GM21717 (cell line): ENCODE measurements around the gene TYSND1.
"Not testable (repeated sequence)": the region's sequence is repeated elsewhere in the genome, so short reads cannot be mapped to it uniquely, and the experiment has no call there.

Experiments
- ATAC-seq: cut with Tn5 transposase; IDR thresholded peaks from one replicate; pipeline ENCODE4 v1.9.1; 2021; ENCODE audit warnings: mild to moderate bottlenecking, moderate library complexity; ENCODE audit not compliant: unreplicated experiment

Gene TYSND1

DNA sequence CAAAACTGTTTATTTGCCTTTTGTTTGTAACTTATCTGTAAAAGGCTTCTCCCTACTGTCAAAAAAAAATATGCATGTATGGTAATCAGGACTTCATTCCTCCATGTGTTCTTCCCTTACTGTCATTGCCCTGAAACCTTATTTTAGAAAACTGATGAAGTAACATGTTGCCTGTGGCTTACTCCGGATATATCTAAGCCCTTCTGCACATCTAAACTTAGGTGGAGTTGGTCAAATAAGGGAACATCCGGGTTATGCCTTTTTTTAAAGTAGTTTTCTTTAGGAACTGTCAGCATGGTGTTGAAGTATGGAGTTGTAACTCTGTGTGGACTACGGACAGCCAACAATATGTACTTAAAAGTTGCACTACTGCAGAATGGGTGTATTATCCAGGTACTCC, 17.7 kb upstream of the TYSND1 start:
- ATAC-seq: no peak

DNA sequence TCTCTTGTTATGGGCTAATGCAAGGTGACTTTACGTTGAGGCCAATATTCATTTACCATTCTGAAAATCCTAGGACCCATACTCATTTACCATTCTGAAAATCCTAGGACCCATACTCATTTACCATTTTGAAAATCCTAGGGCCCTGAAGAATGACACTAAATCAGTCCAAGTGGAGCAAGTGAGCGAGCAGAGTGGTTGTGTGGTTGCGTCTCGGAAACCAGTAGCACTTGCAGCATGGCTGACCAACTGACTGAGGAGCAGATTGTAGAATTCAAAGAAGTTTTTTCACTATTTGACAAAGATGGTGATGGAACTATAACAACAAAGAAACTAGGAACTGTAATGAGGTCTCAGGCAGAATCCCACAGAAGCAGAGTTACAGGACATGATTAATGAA, 16.9 kb upstream of the TYSND1 start:
- ATAC-seq: no peak

DNA sequence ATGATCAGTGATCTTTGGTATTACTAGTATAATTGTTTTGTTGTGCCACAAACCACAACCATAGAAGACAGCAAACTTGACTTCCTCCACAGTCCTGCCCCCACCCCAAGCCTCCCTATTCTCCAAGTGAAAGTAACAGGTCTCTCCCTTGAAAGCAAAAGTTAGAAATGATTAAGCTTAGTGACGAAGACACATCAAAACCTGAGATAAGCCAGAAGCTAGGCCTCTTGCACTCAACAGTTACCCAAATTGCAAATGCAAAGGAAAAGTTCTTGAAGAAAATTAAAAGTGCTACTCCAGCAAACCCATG, 16.3 kb upstream of the TYSND1 start:
- no peak for ATAC-seq

DNA sequence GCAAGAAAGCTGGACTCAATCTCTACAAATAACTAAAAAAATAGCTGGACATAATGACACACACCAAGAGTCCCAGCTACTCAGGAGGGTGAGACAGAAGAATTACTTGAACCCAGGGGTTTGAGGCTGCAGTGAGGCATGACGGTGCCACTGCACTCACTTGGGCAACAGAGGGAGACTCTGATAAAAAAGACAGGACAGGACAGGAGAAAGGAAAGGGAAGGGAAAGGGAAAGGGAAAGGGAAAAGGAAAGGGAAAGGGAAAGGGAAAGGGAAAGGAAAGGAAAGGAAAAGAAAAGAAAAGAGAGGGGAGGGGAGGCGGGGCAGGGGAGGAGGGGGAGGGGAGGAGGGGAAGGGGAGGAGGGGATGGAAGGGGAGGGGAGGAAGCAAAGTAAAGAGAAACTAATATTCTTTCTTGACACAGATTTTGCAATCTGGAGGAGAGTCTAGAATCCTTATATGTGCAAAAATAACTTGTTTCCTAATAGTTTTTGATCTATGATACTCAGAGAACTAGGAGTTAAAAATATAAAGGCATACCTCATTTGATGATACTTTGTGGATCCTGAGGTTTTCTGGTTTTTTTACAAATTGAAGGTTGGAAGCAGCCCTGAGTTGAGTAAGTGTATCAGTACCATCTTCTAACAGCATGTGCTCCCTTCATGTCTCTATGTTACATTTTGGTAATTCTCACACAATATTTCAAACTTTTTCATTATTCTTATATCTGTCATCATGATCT, 15.8 kb upstream of the TYSND1 start:
- no peak for ATAC-seq

DNA sequence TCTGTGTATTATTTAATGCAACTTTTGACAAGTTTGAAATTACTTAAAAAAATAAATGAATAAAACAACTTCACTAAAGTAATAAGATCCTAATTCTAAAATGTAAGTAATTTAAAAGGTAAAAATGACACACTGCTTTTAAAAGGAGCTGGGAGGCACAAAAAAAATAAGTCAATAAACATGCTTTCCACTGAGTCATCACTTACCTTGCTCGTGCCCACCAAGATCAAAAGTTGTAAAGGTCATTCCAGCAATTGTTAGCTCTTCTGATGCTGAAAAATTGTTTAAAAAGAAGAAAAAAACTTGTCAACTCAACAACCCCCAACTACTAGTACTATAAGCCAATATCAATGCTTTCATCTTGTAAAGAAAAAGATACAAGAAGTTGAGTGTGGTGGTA, 14.3 kb upstream of the TYSND1 start:
- no peak for ATAC-seq

DNA sequence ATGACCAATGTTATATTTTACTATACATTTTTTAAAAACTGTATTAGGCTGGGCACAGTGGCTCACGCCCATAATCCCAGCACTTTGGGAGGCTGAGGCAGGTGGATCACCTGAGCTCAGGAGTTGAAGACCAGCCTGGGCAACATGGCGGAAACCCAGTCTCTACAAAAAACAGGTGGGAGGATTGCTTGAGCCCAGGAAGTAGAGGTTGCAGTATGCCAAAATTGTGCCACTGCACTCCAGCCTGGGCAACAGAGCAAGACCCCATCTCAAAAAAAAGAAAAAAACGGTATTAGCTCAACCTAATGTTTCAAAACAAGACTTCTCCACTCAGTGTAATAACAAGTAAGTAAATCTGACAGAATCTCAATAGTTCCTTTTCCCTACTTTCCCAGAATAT, 12.9 kb upstream of the TYSND1 start:
- ATAC-seq: not testable (repeated sequence)

DNA sequence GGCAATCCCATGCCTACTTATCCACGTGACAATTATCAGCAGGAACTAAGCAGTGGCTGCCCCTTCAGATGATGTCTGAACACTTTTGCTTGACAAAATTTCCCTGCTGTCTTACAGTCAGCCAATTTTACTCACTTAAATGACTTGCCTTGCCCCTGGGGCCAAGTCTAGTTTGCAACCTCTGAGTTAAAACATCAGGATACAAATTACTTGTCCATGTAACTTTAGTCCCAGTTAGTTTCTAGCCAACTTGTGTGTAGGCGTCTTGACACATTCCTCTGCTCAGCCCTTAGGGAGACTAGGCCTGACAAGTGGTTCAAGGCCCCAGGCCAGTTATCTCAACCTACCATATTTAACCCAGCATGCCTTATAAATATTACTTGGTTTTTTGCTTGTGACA, 11.6 kb upstream of the TYSND1 start:
- no peak for ATAC-seq

DNA sequence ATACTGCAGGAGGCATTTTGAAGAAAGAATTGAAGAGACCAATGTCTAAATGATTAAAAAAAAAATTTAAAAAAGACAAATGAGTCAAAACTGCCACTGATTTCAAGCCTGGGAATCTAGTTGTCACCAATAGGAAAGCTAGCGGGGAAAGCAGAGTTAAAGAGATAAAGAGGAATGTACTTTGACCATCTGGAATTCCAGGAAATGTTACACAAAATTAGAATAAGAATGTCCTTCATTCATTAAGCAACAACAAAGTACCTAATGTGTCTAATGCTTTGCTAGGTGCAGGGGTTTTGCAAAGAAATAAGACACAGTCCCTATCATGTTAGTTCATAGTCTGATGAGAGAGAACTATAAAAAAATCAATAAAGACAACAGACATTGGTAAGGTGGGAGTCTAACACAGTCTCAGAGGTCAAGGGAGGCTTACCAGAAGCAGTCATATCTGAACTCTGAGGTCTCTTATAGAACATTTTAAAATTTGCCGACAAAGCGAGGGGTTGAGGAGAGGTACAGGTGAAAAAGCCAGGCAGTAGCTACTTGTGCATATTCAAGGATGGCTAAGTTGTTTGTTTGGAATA, 8.8 kb upstream of the TYSND1 start:
- no peak for ATAC-seq

DNA sequence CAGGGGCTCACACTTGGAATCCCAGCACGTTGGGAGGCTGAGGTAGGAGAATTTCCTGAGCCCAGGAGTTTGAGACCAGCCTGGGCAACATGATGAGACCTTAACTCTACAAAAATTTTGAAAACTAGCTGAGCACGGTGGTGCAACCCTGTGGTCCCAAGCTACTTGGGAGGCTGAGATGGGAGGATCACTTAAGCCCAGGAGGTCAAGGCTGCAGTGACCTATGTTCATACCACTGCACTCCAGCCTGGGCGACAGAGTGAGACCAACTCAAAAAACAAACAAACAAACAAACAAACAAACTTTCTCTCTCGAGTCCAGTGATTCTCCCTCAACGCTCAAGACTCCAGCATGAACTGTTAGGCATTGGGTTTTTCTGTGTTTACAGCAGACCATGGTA, 2.0 kb upstream of the TYSND1 start:
- ATAC-seq: no peak

DNA sequence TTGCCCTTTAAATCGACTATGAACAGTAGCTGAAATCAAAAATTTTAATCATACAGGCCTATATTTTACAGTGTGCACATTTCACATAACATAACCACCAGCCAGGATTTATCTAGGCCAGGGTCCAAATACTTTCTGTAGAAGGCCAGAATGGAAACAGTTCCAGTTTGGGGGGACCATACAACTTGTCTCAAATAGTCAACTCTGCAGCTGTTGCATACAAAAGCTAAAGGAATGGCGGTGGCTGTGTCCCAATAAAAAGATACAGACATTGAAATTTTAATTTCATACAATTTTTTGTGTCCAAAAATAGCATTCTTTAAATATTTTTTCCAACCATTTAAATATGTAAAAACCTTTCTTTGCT, 742 bp upstream of the TYSND1 start:
- no peak for ATAC-seq

DNA sequence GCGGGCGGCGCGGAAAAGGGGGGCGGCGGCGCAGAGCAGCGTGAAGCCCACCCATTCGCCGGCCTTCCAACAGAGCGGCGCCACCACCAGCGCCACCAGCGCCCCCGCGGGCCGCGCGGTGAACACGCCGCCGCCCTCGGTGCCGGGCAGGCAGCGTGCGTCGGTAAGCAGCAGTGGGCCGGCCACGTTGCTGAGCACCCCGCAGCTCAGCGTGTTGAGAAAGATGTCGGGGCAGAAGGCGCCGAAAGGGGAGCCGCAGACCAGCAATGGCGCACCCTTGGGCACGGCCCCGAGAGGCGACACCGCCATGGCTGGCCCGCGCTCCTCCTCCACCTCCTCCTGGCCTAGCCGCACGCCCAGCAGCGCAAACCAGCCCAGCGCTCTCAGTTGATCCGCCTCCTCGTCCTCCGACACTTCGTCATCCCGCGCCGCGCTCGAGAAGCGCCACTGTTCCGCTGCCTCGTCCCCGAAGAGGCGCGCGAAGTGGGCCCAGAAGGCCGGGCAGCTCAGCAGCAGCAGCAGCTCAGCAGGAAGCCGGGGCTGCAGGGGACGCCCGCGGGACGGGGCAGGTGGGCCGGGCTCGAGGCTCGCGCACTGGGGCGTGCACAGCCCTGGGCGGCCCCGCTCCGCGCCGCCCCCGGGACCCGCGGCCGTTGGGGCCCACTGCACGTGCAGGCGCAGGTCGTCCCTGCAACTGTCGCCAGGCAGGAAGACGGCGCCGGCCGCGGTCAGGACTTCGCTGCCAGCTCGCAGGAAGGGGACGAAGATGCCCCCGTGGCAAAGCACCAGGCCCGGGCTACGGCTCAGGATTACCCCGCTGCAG, 623 bp downstream of the TYSND1 start:
- peak; percentile 48 for ATAC-seq

DNA sequence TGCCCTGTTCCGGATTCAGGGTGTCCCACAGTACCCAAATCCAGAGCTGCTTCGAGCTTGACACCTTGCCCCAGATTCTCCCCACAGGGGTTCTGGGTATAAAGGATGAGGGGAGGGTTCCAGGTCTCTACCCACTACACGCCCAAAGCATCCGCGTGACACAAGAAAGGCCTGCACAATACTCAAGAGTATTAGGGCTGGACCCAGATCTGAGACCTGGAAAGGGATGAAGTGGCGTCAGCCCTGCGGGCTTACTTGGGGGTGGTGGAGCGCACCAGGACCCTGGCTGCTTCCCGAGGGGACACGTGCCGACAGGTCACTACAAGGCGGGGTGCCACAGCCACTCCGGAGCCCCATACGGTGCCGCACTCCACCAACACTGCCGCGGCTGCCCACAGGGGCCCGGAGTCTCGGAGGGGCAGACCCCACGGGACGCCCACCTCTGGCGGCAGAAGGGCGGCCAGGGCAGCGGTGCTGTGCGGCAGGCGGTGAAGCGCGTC, 1.3 kb downstream of the TYSND1 start:
- ATAC-seq: peak; percentile 9

DNA sequence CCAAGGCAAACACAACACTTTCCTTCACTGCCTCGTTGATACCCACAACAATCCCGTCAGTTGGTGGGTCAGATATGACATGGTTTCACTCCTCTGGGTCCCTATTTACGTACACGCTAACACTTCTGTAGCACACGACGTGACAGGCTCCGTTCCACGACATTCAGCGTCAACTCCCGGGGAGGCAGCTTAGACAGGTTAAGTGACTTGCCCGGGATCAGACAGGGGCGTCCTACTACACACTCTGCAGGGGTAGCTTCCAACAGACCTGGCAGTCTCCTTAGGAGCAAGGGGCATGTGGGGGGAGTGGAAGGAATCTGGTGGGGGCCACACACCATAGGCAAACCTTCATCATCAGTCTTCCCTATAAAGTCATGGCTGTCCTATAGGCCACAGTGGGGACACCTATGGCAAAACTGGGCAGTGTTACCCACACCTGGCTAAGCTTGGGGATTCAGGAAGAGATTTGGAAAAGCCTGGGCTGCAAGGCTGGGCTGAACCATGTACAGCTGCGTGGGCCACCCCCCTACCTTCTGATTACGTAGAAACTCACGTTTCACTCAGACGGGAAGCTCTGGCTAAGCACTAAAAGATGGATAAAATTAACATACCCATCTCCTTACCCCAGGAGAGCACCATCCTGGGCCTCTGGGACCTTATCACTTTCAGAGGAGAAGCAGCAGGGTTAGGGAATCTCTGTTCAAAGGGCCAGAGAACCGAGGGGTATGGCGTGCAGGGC, 2.0 kb downstream of the TYSND1 start:
- ATAC-seq: no peak

DNA sequence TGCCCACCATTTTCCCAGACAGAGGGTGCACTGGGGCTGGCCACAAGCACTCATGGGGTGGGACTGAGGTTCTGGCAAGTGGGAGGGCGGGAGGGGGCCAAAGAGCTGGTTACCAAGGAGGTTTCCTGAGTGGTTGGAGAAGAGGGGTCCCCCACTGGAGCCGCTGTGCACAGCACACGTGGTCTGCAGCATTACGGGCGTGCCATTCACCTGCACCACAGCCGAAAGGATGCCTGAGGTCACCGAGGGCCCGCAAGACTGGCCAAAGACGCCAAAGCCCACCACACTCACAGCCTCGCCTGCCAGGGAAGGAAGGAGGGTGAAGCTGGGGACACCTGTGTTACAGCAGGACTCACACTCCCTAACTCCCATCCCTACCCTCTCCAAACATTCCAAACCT, 3.9 kb downstream of the TYSND1 start:
- no peak for ATAC-seq

DNA sequence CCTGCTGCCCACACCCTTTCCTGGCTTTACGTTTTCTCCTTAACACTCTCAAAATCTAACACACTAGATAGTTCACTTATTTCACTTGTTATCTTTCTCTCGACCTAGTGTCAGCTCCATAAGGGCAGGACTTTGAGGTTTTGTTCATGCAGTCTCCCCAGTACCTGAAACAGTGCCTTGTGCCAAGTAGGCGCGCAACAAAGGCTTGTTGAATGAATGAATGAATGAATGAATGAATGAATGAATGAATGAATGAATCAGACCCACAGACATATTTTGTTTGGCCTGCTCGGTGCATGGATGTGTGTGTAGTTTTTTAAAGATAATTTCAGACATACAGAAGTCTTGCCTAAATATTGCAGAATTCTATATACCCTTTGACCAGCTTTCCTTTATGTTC, 6.2 kb downstream of the TYSND1 start:
- no peak for ATAC-seq

DNA sequence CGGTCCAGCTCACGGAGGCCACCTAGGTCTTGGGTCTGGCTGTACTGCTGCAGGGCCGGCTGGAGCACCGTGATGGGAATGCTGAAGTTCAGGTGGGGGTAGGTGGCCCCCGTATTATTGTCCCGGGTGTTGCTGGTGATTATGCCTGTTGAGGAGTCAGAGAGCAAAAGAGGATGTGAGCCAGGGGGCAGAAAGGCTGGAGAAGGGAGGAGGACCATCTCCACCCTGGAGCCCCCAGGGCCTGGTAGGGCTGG, 6.6 kb downstream of the TYSND1 start:
- no peak for ATAC-seq

DNA sequence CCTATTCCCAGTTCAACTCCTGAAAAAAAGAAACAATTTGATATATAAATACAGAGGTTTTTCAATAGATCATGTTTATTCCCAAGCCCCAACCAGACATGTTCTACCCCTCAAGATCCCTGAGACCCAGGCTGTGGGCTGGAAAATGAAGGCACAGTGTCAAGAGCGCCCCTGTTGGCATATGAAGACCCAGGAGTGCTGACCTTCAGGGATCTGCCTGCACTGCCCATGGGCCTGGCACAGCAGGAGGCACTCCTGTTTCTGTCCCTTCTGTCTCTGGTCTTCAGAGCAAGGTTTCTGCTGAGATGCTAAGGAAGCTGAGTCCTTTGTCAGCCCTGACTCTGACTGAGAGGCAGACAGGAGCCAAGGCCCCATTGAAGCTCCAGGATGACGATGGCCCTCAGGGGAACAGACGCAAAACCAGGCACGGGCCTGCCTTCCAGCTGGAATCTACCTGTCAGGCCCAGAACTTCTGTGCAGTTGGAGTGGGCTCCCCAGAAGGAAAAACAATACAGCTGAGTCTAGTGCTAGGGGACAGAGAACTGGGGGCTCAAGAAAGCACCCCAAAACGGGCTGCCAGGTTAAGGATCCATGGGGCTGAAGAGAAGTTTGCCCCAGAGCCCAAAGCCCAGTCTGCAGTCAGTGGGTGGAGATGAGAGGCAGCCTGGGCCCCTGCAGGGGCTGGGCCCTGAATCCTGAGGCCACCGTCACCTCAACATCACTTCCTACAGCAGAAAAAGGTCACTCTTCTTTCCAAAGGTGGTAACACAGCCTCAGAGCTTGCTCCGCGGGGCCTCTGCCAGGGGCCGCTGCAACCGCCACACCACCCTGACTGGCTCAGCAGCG, 7.1 kb downstream of the TYSND1 start:
- ATAC-seq: no peak

DNA sequence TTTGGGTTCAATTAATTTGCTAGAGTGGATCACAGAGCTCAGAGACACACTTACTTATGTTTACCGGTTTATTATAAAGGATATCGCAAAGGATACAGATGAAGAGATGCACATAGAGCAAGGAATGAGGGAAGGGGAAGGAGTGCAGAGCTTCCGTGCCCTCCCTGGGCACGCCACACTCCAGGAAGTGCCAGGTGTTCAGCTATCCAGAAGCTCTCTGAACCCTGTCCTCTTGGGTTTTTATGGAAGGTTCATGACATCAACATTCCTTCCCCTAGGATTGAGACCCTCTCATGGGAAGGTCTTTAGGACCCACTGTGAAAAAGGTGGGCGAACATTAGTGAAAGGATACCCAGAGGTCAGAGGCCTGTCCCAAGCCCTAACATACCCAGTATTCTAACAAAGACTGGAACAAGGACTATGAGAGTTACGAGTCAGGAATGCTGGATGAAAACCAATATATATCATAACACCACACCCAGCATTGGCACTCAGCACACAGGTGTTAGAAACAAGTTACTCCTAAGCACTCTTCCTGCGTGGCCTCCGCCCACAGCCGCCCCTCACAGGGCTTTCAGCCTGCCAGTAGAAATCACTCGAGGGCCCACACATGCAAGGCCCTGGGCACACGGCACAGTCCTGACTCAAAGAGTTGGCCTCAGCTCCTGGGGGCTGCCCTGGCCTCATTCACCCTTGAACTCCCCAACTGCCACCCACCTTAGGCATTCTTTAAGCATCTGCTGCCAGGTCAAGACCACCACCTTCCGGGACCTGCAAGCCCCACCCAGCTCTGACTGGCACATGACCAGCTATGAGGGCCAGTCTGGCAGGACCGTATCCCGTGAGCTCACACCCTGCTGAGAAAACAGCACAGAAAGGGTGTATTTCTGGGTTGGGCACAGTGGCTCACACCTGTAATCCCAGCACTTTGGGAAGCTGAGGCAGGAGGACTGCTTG, 8.3 kb downstream of the TYSND1 start:
- ATAC-seq: no peak

DNA sequence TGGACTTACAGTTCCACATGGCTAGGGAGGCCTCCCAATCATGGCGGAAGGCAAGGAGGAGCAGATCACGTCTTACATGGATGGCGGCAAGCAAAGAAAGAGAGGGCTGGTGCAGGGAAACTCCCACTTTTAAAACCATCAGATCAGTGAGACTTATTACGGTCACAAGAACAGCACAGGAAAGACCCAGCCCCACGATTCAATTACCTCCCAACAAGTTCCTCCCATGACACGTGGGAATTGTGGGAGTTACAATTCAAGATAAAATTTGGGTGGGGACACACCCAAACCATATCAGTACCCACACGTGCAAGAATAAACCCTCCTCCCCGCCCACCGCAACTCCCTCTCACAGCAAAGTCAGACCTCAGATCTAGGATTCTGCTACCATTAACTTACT, 9.4 kb downstream of the TYSND1 start:
- no peak for ATAC-seq

DNA sequence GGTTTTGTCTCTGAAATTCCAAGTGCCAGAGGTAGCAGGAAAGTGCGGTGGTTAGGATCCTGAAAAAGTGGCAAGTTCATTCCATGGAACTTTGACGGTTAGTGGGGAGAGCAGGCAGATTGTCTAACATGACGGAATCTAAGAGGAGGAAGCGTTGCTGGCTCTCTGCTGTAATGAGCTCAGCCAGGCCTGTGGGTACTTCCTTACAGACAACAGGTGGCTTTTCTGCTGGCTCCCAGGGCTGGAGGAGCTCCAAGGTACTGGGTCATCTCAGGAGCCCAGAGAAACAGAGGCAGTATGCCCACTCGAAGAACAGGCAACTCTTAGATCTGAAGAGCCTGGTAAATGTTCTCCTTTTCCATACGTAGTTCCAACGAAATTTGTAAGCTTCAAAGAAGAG, 10.8 kb downstream of the TYSND1 start:
- no peak for ATAC-seq
